ENCODE results near the gene ASPRV1.

The ASPRV1 gene

DNA sequence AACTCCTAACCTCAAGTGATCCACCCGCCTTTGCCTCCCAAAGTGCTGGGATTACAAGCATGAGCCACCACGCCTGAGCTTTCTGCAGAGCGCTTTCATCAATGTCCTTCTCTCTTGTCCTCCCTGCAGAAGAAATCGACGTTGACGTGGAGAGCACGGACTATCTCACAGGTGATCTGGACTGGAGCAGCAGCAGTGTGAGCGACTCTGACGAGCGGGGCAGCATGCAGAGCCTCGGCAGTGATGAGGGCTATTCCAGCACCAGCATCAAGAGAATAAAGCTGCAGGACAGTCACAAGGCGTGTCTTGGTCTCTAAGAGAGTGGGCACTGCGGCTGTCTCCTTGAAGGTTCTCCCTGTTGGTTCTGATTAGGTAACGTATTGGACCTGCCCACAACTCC, 23.5 kb downstream of the ASPRV1 start:
- DNase-seq: no peak

GRCh38 chr2:69936906-69937305, 24.5 kb downstream of the ASPRV1 start:
- no peak for DNase-seq

GRCh38 chr2:69935011-69935410, 26.4 kb downstream of the ASPRV1 start:
- no peak for DNase-seq

DNA sequence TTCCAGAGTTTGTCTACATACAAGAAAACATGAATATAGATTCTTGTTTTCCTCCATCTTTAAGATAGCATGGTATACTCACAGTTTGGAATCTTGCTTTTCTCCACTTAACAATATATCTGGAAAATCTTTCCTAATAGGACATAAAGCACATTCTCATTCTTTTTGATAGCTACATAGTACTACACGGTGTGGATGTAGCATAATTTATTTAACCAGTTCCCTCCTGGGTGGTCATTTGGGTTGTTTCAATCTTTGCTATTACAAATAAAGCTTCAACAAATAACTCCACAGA, 26.9 kb downstream of the ASPRV1 start:
- DNase-seq: no peak

GRCh38 chr2:69933839-69934613, 27.4 kb downstream of the ASPRV1 start:
- DNase-seq: no peak

DNA sequence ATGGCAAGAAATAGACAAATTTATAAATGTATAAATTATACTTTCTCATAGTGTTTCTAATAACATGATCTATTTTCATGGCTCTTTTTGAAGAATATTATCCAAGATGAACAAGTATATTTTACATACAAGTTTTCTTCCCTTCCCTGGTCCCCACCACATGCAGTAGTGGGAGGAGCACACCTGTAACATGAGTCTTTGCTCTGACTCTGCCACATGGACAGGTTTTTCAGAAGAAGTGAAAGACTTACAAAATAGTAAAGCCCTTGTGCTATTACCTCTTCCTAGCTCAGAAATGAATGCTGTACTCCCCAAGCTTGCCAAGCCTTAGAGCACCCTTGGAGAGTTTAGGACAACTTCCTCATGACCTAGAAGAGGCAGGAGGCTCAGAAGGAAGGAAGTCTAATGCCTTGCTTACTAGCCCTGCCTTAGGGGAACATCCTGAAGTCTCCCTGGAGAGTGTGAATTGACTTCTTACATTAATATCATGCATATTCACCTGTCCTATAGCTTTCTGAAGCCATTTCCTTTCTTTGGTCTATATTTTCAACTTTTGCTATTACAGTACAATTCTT, 28.1 kb downstream of the ASPRV1 start:
- DNase-seq: no peak

DNA sequence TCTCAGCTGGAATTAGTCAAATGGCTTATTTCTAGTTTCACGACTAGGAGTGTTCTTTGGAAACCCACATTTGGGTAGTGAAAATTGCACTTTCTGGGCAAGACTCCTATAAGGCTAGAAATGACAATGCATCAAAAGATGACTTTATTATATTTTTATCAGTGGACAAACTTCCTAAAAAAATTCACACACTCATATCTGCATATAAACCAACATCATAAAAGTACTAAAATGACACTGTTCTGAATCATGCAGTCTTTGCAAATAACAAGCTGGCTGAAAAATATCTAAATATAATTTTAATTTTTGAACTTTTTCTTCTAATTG, 28.9 kb downstream of the ASPRV1 start:
- DNase-seq: no peak

DNA sequence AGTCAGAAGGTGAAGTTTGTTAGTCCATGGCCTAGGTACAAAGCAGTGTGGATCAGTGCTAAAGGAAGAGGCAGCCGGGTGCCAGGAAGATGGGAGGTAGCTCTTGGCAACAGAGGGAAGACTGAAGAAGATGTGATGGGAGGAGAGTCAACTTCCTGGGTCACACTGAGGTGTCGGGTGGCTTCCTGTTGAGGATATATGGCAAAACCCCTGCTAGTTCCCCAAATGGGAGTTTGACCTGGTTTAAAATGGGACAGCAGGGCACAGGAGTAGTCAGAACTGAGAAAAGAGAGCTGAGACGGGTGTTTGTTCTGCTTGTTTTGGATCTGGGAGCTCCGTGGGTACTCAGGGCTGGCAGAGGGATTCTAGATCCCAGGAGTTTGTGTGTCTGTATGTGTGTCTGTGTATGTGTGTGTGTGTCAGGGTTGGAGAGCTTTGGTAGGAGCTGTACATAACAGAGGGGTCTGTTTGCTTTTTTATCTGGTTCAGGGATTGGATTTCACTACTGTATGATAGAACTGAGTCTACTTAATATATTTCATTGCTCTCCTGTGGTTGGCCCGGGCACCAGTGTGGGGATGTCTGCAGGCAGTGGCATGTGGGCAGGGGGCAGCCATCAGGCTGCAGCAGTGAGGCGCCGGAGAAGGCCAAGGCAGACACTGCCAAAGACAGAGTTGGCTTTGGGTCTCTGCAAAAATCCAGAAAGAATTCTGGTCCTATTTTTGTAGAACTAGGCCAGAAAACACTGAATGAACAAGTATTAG, 29.4 kb downstream of the ASPRV1 start:
- no peak for DNase-seq

DNA sequence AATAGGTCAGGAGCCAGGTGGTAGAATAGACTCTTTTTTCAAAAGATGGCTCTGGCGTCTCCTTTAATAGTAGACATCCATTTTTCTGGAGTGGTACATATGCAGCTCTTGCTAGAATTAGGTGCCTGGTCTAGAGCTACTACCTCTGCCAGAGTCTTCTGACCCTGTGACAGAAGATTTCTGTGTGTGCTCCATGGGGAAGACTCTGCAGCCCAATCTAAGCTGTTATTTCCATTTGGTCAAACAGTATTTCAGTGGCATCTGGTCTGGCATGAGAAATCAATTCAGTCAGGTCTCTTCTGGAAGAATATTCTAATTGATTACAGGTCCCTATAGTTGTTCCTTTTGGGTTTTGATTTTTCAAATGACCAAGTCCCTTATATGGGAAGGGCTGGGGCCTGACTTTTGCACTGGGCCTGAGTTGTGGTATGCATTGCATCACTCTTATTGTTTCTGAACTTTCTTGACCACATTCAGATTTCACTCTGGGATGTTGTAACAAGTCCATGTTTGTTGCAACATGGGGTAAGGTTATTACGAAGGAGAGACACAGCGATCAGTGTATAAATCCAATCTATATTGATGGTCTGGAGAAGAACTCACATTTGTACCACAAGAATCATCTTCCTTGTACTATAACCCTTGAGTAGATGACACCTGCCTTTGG, 34.4 kb downstream of the ASPRV1 start:
- DNase-seq: no peak

GRCh38 chr2:69923116-69923515, 38.3 kb downstream of the ASPRV1 start:
- DNase-seq: no peak

DNA sequence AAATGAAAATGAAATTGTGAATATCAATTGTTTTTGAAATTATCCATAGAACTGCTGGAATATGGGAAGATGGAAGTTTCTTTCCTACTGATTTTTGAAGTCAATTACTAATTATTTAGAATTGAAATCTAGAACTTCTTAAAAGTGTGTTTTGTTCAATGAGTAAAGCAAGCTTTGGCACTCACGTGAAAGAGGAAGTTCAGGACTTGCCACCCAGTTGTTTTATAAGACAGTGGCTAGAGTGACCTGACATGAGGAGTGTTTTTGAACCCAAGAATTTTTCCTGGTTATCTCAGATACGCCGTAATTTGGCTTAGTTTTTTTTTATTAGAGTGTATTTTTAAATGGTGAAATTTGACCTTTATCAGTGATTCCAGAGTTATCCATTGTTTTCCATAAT, 43.0 kb downstream of the ASPRV1 start:
- DNase-seq: no peak

DNA sequence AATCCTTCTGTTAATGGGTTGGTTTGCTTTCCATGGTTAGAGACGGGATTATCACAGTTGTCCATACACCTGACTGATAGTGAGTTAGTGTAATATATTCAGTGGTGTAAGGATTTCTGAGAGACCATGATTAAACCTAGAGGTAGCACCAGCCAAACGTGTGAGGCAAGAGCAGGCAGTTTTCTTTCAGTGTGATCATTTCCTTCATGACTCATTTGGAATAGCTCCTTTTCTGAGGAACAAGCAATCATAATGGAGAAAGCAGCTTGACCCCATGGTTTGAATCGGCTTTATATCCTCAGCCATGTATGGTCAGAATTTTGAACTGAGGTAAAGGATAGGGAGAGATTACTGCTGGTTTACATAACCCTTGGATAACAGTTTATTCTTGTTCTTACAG, 43.6 kb downstream of the ASPRV1 start:
- DNase-seq: no peak

DNA sequence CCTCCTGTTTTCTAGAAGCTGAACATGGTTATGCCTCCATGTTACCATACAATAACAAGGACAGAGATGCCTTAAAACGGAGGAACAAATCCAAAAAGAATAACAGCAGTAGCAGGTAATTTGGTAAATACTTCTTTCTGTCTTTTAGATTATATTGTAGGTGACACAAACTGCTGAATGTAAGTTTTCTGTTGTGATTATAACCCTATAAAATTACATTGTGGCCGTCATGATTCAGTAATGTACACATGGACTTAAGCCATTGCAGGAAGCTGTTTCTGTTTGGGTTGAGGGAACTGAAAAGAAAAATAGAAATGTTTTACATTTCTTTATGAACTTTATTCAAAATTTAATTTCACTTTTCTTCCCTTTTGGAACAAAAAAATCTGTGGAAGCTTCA, 45.3 kb downstream of the ASPRV1 start:
- DNase-seq: no peak

GRCh38 chr2:69914950-69915945, 46.2 kb downstream of the ASPRV1 start, which contains the start of gene MXD1:
Gene MXD1, plus strand, starts transcription at chr2:69915109. Its CDS starts 222 bp downstream, at chr2:69915331.
- no peak for DNase-seq

DNA sequence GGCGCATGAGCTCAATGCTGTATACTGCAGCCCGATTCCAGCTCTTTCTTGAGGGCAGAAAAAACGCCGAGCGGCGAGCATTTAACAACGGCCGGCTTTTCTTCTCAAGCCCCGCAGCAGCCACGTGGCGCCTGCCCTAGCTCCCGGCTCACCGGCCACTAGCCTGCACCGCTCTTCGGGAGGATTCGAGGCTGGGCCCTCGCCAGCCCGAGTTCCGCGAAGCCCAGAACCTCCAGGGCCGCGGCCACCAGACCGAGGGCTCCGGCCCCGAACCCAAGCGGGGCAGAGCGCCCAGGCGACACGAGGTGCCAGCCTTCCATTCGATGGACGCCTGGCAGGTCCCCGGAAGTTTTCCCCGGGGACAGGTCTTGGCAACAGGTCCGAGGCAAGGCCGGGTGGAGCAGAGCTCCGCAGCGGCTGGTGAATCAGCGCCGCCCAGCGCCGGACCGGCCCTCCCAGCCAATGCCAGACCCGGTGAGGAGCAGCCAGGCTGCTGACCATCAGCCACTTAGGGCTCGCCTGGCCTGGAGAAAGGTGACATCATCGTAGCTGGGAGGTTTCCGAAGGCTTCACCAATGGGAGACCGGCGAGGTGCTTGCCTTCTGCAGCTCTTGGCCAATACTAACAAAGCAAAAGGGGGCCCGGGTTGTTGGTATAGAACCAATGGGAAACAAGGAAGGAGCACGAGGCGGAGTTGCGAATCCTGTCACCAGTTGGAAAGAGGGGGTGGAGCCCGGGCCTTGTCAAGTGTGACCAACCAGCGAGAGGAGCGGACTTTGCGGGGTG, 47.1 kb downstream of the ASPRV1 start:
- peak; percentile 100 for DNase-seq

GRCh38 chr2:69911985-69912563, 49.4 kb downstream of the ASPRV1 start:
- peak; percentile 74 for DNase-seq
